ENCODE measurements around the gene ATG9B. TPM values are rescaled to one million over a fixed set of nuclear protein-coding genes. Genes with fewer than 3 reads are reported as not detected.

ATG9B gene
- total and polyA plus RNA-seq, 2 donors from 2014 or later = 0.19 TPM

DNA sequence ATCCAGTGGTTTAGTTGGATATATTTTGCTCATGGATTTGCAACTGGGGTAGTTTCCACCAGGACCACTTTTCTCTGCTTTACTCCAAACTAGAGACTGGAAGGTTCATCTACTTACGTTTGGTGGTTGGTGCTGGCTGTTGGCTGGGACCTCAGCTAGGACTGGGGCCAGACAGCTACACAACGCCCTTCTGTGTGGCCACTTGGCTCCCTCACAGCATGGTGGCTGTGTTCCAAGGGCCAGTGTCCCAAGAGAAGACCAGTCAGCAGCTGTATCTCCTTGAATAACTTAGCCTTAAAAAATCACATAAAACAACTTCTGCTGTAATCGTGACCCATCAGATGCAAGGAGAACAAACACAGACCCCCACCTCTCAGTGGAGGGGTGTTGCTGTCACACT is 41.9 kb downstream of the ATG9B start:
- Histone ChIP-seq H3K27ac (ENCODE audit: low read depth in 2 of 2, low read length in 2 of 2) (no peak overlapping the region), H3K4me3 (ENCODE audit: low read length in 3 of 3) (no peak overlapping the region), H3K27me3 (ENCODE audit: control insufficient read depth, insufficient read depth, low read length) (no peaks in the 10 kb centered on the region), H3K9me3 (ENCODE audit: control insufficient read depth in 2 of 3, insufficient read depth in 1 of 3, low read length in 3 of 3) (no peaks in the 10 kb centered on the region), H3K36me3 (ENCODE audit: control insufficient read depth in 2 of 3, insufficient read depth in 3 of 3, low read length in 3 of 3) (no peaks in the 10 kb centered on the region), H3K9ac (ENCODE audit: low read length in 3 of 3) (no peak overlapping the region), H3K4me1 (ENCODE audit: control insufficient read depth in 2 of 3, insufficient read depth in 2 of 3, low read depth in 1 of 3, low read length in 3 of 3) (no peaks in the 10 kb centered on the region)
- FAIRE-seq (no peak), DNase-seq (no peak)
- intact Hi-C loops (cut with DNase I) = no loop called here
- TF ChIP-seq CTCF (IDR thresholded peaks at IDR 0.05; ENCODE audit: borderline replicate concordance, extremely low read depth, insufficient read depth) = no peak

GRCh38 chr7:150981644-150982043 is 42.6 kb downstream of the ATG9B start:
- no peak for DNase-seq
- H3K27ac ChIP-seq (ENCODE audit: low read depth in 2 of 2, low read length in 2 of 2) = no peak overlapping the region
- H3K27me3 ChIP-seq (ENCODE audit: control insufficient read depth, insufficient read depth, low read length) = peaks cover 5% of the 10 kb centered on the region
- H3K4me1 ChIP-seq (ENCODE audit: control insufficient read depth in 2 of 3, insufficient read depth in 2 of 3, low read depth in 1 of 3, low read length in 3 of 3) = no peaks in the 10 kb centered on the region
- no peaks in the 10 kb centered on the region for H3K9me3 ChIP-seq (ENCODE audit: control insufficient read depth in 2 of 3, insufficient read depth in 1 of 3, low read length in 3 of 3)
- FAIRE-seq = no peak
- no peak overlapping the region for H3K4me3 ChIP-seq (ENCODE audit: low read length in 3 of 3)
- H3K36me3 ChIP-seq (ENCODE audit: control insufficient read depth in 2 of 3, insufficient read depth in 3 of 3, low read length in 3 of 3) = no peaks in the 10 kb centered on the region
- H3K9ac ChIP-seq (ENCODE audit: low read length in 3 of 3) = no peak overlapping the region
- no peak for TF ChIP-seq CTCF (IDR thresholded peaks at IDR 0.05; ENCODE audit: borderline replicate concordance, extremely low read depth, insufficient read depth)
- intact Hi-C loops (cut with DNase I) = no loop called here

DNA sequence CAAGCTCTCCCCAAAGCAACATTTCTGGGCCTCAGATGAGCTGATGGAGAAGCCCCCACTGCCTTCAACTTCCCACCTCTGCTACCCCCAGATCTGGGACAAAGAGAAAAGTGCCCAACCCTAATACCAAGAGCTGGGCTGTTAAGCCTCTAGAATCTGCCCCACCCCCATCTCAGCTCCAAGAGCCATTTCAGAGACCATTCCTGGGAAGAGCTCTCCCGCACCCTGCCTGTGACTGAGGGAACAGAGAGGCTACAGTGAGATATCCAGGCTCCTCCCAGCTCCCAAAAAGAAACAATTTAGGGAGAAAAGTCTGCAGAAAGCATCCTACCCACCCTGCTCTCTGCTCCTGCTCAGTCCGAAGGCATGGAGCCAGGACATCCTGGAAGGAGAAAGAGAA is 43.6 kb downstream of the ATG9B start:
- DNase-seq (peak in 1 of 5 donors; percentile 66), FAIRE-seq (no peak)
- H3K4me3 ChIP-seq (ENCODE audit: low read length in 3 of 3) = no peak overlapping the region
- H3K36me3 ChIP-seq (ENCODE audit: control insufficient read depth in 2 of 3, insufficient read depth in 3 of 3, low read length in 3 of 3) = no peaks in the 10 kb centered on the region
- no peaks in the 10 kb centered on the region for H3K9me3 ChIP-seq (ENCODE audit: control insufficient read depth in 2 of 3, insufficient read depth in 1 of 3, low read length in 3 of 3)
- peaks cover 5% of the 10 kb centered on the region for H3K27me3 ChIP-seq (ENCODE audit: control insufficient read depth, insufficient read depth, low read length)
- no peak overlapping the region for H3K9ac ChIP-seq (ENCODE audit: low read length in 3 of 3)
- H3K27ac ChIP-seq (ENCODE audit: low read depth in 2 of 2, low read length in 2 of 2) = no peak overlapping the region
- intact Hi-C loops (cut with DNase I) = no loop called here
- no peak for TF ChIP-seq CTCF (IDR thresholded peaks at IDR 0.05; ENCODE audit: borderline replicate concordance, extremely low read depth, insufficient read depth)
- H3K4me1 ChIP-seq (ENCODE audit: control insufficient read depth in 2 of 3, insufficient read depth in 2 of 3, low read depth in 1 of 3, low read length in 3 of 3) = no peaks in the 10 kb centered on the region

GRCh38 chr7:150979713-150980390 is 44.4 kb downstream of the ATG9B start:
- no peaks in the 10 kb centered on the region for H3K4me1 ChIP-seq (ENCODE audit: control insufficient read depth in 2 of 3, insufficient read depth in 2 of 3, low read depth in 1 of 3, low read length in 3 of 3)
- intact Hi-C loops (cut with DNase I) = no loop called here
- FAIRE-seq (no peak), DNase-seq (no peak)
- no peak overlapping the region for H3K27ac ChIP-seq (ENCODE audit: low read depth in 2 of 2, low read length in 2 of 2)
- no peak overlapping the region for H3K9ac ChIP-seq (ENCODE audit: low read length in 3 of 3)
- H3K36me3 ChIP-seq (ENCODE audit: control insufficient read depth in 2 of 3, insufficient read depth in 3 of 3, low read length in 3 of 3) = no peaks in the 10 kb centered on the region
- H3K9me3 ChIP-seq (ENCODE audit: control insufficient read depth in 2 of 3, insufficient read depth in 1 of 3, low read length in 3 of 3) = no peaks in the 10 kb centered on the region
- H3K4me3 ChIP-seq (ENCODE audit: low read length in 3 of 3) = no peak overlapping the region
- TF ChIP-seq CTCF (IDR thresholded peaks at IDR 0.05; ENCODE audit: borderline replicate concordance, extremely low read depth, insufficient read depth) = no peak
- peaks cover 5% of the 10 kb centered on the region for H3K27me3 ChIP-seq (ENCODE audit: control insufficient read depth, insufficient read depth, low read length)
